ENCODE data around the gene CBS. TPM values are rescaled to one million over a fixed set of nuclear protein-coding genes. Genes with fewer than 3 reads are reported as not detected.

Gene CBS
- total RNA-seq, 1 experiment from 2014 or later: 89.4 TPM

DNA sequence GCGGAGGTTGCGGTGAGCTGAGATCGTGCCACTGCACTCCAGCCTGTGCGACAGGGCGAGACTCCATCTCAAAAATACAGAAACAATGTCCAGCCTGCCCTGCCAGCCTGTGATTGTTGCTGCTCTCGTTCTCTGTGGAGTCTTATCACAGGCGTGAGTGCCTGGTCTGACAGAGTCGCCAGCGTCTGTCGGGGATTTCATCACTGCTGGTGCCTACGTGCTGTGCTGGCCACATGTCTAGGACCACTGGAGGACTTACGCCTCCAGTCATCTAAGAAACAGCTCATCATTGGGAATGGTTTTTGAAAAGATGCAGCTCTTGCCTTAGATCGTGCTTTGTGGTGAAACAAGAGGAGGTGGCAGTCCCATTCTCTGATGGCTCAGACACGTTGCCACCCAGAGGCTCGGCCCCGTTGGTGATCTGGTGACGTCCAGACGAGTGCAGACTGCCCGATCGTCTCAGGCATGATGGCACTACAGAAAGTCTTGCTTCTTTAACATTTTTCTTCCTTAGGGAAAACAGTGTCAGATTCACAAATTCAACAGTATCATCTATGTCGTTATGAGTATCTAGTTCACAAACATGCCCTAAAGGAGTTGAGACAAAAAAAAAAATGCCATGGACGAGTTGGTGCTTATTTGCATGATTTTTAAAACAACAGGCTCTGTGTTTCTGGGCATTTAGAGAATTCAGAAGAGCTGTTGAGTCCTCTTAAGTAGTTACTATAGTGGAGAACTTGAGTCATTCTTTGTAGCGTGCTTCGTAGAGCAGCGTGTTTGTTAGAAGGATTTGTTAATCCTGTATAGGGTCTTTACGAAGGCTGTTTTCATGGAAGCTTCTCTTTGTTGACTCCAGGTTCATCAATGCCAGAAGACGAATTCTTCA is 47.5 kb downstream of the CBS start:
- no peaks in the 10 kb centered on the region for H3K4me1 Mint-ChIP-seq (ENCODE audit: insufficient read depth, unreplicated experiment)
- H3K9me3 Mint-ChIP-seq (ENCODE audit: unreplicated experiment): no peaks in the 10 kb centered on the region
- no peaks in the 10 kb centered on the region for H3K27me3 Mint-ChIP-seq (ENCODE audit: insufficient read depth, unreplicated experiment)
- ChIA-PET CTCF (interaction anchor here (0.6 to 1.0 kb wide), 3 partner anchors 44 to 604 kb away, joined by 3 read pairs; no protein-coding TSS in a partner anchor), POLR2A (no interaction called here)
- H3K36me3 Mint-ChIP-seq (ENCODE audit: insufficient read depth, unreplicated experiment): peaks cover 57% of the 10 kb centered on the region
- no peak for DNase-seq (ENCODE audit: unreplicated experiment)
- no peak for TF ChIP-seq CTCF (IDR thresholded peaks at IDR 0.05; ENCODE audit: unreplicated experiment)
- intact Hi-C loops (cut with micrococcal nuclease): no loop called here
- H3K4me3 Mint-ChIP-seq (ENCODE audit: unreplicated experiment): no peak overlapping the region
- H3K27ac Mint-ChIP-seq (ENCODE audit: low read depth, unreplicated experiment): no peak overlapping the region
- BruUV-seq (replicated peaks): no TSS peak

- TF ChIP-seq CTCF (IDR thresholded peaks at IDR 0.05; ENCODE audit: unreplicated experiment): no peak
- Mint-ChIP-seq H3K36me3 (ENCODE audit: insufficient read depth, unreplicated experiment) (peaks cover 52% of the 10 kb centered on the region), H3K27ac (ENCODE audit: low read depth, unreplicated experiment) (no peak overlapping the region), H3K9me3 (ENCODE audit: unreplicated experiment) (no peaks in the 10 kb centered on the region), H3K27me3 (ENCODE audit: insufficient read depth, unreplicated experiment) (no peaks in the 10 kb centered on the region), H3K4me3 (ENCODE audit: unreplicated experiment) (no peak overlapping the region), H3K4me1 (ENCODE audit: insufficient read depth, unreplicated experiment) (no peaks in the 10 kb centered on the region)
- BruUV-seq (replicated peaks): no TSS peak
- CTCF ChIA-PET: no interaction called here
- no peak for DNase-seq (ENCODE audit: unreplicated experiment)
- POLR2A ChIA-PET: interaction anchor here (0.6 to 1.3 kb wide), 2 partner anchors 9 to 125 kb away, joined by 3 to 6 read pairs; no protein-coding TSS in a partner anchor
- intact Hi-C loops (cut with micrococcal nuclease): no loop called here
These were observed 49.9 kb downstream of the CBS start for GRCh38 chr21:43025636-43026180.

DNA sequence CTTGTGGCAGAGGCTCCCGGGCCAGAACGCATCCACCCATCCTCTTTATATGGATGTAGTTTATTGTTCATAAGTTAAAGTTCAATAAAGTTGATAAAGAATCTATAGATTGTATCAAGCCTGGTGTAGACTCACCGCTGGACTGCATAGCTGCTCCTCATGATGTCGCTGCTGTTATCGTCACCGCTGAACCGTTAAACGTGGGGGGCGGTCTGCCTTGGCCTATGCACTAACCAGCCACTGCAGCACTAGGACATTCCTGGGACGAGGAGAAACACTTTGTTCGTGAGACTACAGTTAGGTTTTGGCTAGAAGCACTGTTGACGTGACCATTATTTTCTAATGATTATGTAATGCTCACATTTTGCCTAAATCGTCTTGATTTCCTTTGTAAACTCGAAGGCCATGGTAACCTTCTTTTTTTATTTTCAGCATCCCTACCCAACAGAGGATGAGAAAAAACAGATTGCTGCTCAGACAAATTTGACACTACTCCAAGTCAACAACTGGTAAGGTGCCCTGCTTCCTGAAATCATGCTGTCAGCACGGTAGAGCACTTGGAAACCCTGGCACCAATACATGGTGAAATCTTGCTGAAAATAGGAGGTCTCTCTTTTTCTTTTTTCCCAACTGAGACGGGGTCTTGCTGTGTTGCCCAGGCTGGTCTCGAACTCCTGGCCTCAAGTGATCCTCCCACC is 51.0 kb downstream of the CBS start:
- no peaks in the 10 kb centered on the region for H3K27me3 Mint-ChIP-seq (ENCODE audit: insufficient read depth, unreplicated experiment)
- TF ChIP-seq CTCF (IDR thresholded peaks at IDR 0.05; ENCODE audit: unreplicated experiment): no peak
- no peak overlapping the region for H3K4me3 Mint-ChIP-seq (ENCODE audit: unreplicated experiment)
- no peak for DNase-seq (ENCODE audit: unreplicated experiment)
- peaks cover 49% of the 10 kb centered on the region for H3K36me3 Mint-ChIP-seq (ENCODE audit: insufficient read depth, unreplicated experiment)
- intact Hi-C loops (cut with micrococcal nuclease): no loop called here
- POLR2A ChIA-PET: no interaction called here
- no peak overlapping the region for H3K27ac Mint-ChIP-seq (ENCODE audit: low read depth, unreplicated experiment)
- CTCF ChIA-PET: interaction anchor here (0.6 kb wide), 1 partner anchor 102 kb away, joined by 3 read pairs; no protein-coding TSS in a partner anchor
- no peaks in the 10 kb centered on the region for H3K9me3 Mint-ChIP-seq (ENCODE audit: unreplicated experiment)
- no peaks in the 10 kb centered on the region for H3K4me1 Mint-ChIP-seq (ENCODE audit: insufficient read depth, unreplicated experiment)
- BruUV-seq (replicated peaks): no TSS peak

DNA sequence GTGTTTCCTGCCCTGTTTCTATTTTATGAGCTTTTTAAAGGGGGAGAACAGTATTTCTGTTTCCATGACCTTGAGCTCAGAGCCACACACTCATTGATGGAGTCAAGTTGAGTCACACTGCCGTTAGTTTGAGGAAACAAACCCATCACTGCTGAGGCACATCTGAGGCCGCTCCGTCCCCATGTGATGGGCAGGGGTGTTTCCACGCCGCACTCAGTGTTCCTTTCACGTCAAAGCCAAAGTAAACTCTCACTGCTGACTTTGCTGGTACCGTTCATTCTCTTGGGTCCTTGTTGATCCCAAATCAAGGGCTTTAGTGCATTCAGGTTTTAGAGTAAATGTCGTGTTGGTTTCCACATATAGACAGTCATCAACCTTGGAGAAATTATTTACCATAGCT is 52.5 kb downstream of the CBS start:
- intact Hi-C loops (cut with micrococcal nuclease): no loop called here
- H3K27ac Mint-ChIP-seq (ENCODE audit: low read depth, unreplicated experiment): no peak overlapping the region
- H3K4me1 Mint-ChIP-seq (ENCODE audit: insufficient read depth, unreplicated experiment): no peaks in the 10 kb centered on the region
- no peak for DNase-seq (ENCODE audit: unreplicated experiment)
- ChIA-PET POLR2A (no interaction called here), CTCF (no interaction called here)
- no peak for TF ChIP-seq CTCF (IDR thresholded peaks at IDR 0.05; ENCODE audit: unreplicated experiment)
- BruUV-seq (replicated peaks): no TSS peak
- no peak overlapping the region for H3K4me3 Mint-ChIP-seq (ENCODE audit: unreplicated experiment)
- peaks cover 45% of the 10 kb centered on the region for H3K36me3 Mint-ChIP-seq (ENCODE audit: insufficient read depth, unreplicated experiment)
- no peaks in the 10 kb centered on the region for H3K27me3 Mint-ChIP-seq (ENCODE audit: insufficient read depth, unreplicated experiment)
- H3K9me3 Mint-ChIP-seq (ENCODE audit: unreplicated experiment): no peaks in the 10 kb centered on the region
